Activated naive CD4-positive, alpha-beta T cell treated with anti-CD3 and anti-CD28 coated beads, Interleukin-2, amount 50 U/mL, for 24 hours (primary cell): ENCODE data around the gene CKB.

Experiments
- H3K27ac Mint-ChIP-seq: one replicate; pipeline ENCODE4 v1.8.0; 2021; ENCODE audit warnings: mild to moderate bottlenecking, mixed read lengths
- H3K27me3 Mint-ChIP-seq: one replicate; pipeline ENCODE4 v1.8.0; 2021; ENCODE audit warnings: mixed read lengths
- H3K36me3 Mint-ChIP-seq: one replicate; pipeline ENCODE4 v1.8.0; 2021; ENCODE audit warnings: mixed read lengths
- H3K4me1 Mint-ChIP-seq: one replicate; pipeline ENCODE4 v1.8.0; 2021; ENCODE audit warnings: mixed read lengths
- H3K4me3 Mint-ChIP-seq: one replicate; pipeline ENCODE4 v1.8.0; 2021; ENCODE audit warnings: mild to moderate bottlenecking, mixed read lengths
- H3K9me3 Mint-ChIP-seq: one replicate; pipeline ENCODE4 v1.8.0; 2021; ENCODE audit warnings: mixed read lengths

Gene CKB

GRCh38 chr14:103533999-103534575 lies 11.5 kb upstream of the CKB start:
- Mint-ChIP-seq H3K36me3 (no peaks in the 10 kb centered on the region), H3K9me3 (no peaks in the 10 kb centered on the region), H3K27ac (no peak overlapping the region), H3K4me1 (peaks cover 22% of the 10 kb centered on the region), H3K4me3 (no peak overlapping the region), H3K27me3 (no peaks in the 10 kb centered on the region)

- H3K36me3 Mint-ChIP-seq, result no peaks in the 10 kb centered on the region
These were observed 10.7 kb upstream of the CKB start for GRCh38 chr14:103533137-103533998.

GRCh38 chr14:103532216-103533136 lies 9.8 kb upstream of the CKB start:
- Mint-ChIP-seq H3K9me3 (no peaks in the 10 kb centered on the region), H3K4me3 (no peak overlapping the region), H3K4me1 (peaks cover 28% of the 10 kb centered on the region), H3K27me3 (no peaks in the 10 kb centered on the region), H3K27ac (no peak overlapping the region), H3K36me3 (no peaks in the 10 kb centered on the region)

More at GRCh38 chr14:103533137-103533998, 10.7 kb upstream of the CKB start:
- H3K27ac Mint-ChIP-seq, result no peak overlapping the region
- no peaks in the 10 kb centered on the region for H3K9me3 Mint-ChIP-seq
- H3K27me3 Mint-ChIP-seq, result no peaks in the 10 kb centered on the region
- H3K4me1 Mint-ChIP-seq, result peaks cover 22% of the 10 kb centered on the region
- H3K4me3 Mint-ChIP-seq, result no peak overlapping the region

GRCh38 chr14:103531421-103532215 lies 9.0 kb upstream of the CKB start:
- Mint-ChIP-seq H3K27ac (peak overlapping the region; percentile 85), H3K4me3 (peak overlapping the region; percentile 47), H3K4me1 (peaks cover 34% of the 10 kb centered on the region), H3K36me3 (no peaks in the 10 kb centered on the region), H3K9me3 (no peaks in the 10 kb centered on the region), H3K27me3 (no peaks in the 10 kb centered on the region)

GRCh38 chr14:103530831-103531230 lies 8.2 kb upstream of the CKB start:
- no peaks in the 10 kb centered on the region for H3K9me3 Mint-ChIP-seq
- no peaks in the 10 kb centered on the region for H3K36me3 Mint-ChIP-seq
- H3K27me3 Mint-ChIP-seq, result no peaks in the 10 kb centered on the region
- peak overlapping the region; percentile 97 for H3K4me3 Mint-ChIP-seq
- H3K27ac Mint-ChIP-seq, result peak overlapping the region; percentile 85
- peaks cover 34% of the 10 kb centered on the region for H3K4me1 Mint-ChIP-seq

DNA sequence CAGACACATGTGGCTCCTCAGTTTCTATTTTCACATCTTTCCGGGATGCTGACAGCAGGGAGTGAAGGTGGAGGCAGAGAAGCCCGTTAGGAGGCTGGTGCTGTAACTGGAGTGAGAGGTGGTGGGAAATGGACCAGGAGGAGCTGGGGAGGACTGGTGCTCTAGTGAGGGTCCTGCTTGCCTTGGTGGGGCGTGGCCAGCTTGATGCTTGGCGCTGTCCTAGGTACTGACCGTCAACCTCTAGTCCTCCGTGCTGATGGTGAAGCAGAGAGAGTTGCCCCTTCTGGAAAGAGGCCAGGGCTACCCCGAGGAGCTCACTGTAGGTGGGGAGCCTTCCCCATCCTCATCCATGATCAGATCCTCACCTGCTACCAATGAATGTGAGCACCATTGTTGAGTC lies 7.8 kb upstream of the CKB start:
- Mint-ChIP-seq H3K27me3 (no peaks in the 10 kb centered on the region), H3K27ac (peak overlapping the region; percentile 59), H3K4me1 (peaks cover 34% of the 10 kb centered on the region), H3K4me3 (peak overlapping the region; percentile 97), H3K36me3 (no peaks in the 10 kb centered on the region), H3K9me3 (no peaks in the 10 kb centered on the region)

DNA sequence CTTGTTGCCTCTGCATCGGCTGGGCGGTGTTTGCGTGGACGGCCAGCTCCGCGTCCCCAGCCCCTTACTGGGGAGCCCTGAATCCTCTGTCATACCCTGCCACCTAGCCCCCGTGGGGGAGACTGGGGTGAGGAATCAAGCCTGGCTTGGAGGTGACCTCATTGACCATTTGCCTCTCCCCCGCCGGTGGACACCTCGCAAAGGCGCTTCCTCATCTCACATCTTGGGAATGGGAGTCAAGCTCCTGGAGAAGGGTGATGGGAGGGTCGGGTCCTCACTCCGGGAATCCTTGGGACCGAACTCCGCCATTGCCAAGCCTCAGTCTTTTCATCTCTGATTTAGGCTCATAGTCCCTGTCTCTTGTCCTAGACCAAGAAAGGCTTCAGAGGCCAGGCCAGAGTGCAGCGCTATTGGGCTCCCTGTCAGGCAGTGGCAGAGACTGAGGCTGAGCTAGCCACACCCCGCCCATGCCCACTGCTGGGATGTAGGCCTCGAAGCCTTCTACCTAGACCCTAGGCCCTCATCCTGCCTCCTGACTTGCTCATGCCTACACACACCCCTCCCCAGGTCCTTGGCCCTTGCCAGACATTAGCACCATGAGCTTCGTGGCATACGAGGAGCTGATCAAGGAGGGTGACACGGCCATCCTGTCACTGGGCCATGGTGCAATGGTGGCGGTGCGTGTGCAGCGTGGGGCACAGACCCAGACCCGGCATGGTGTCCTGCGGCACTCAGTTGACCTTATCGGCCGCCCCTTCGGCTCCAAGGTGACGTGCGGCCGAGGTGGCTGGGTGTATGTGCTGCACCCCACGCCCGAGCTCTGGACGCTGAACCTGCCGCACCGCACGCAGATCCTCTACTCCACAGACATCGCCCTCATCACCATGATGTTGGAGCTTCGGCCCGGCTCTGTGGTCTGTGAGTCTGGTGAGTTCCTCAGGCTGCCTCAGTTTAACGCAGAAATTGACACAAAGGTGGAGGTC lies 7.0 kb upstream of the CKB start:
- Mint-ChIP-seq H3K27me3 (no peaks in the 10 kb centered on the region), H3K4me1 (peaks cover 34% of the 10 kb centered on the region), H3K4me3 (peak overlapping the region; percentile 97), H3K27ac (peak overlapping the region; percentile 99), H3K9me3 (no peaks in the 10 kb centered on the region), H3K36me3 (no peaks in the 10 kb centered on the region)

DNA sequence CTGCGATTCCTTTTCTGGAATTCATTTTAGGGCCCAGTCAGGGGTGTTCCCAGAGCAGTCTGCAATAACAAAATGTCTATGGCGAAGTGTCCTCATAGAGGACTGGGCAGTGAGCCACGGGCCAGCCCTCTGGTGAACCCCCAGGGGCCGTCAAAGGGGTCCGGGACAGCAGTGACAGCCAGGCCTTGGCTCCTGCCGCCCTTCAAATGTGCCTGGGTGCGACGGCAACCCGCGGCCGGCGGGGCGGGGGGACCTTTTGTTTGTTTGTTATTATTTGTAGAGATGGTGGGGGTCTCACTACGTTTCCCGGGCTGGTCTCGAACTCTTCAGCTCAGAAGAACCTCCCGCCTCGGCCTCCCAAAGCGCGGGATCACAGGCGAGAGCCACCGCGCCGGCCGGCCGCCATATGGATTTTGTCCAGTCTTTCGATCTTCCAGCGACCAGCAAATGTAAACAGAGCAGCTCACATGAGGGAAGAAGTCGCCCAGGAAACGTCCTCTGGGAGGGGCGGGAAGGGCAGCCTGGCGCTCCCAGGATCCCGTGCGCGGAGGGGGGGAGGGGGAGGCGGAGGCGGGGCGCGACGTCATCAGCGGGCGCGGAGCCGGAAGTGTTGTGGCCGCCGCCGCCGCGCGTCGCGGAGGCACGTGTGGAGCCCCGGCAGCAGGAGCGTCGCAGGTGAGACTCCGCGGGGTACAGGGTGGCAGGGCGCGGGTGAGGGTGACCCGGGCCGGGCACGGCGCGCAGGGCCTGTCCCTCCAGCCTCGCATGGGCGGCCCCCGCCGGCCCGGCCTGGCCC lies 6.2 kb upstream of the CKB start, which contains the start of gene TRMT61A:
TSS of gene TRMT61A (plus strand) at position 610 of the 796 bp plus-strand sequence. CDS start 783 bp downstream, outside the sequence.
- Mint-ChIP-seq H3K27me3 (peaks cover under 1% of the 10 kb centered on the region), H3K36me3 (no peaks in the 10 kb centered on the region), H3K4me1 (peaks cover 34% of the 10 kb centered on the region), H3K27ac (peak within 1 kb of the TSS; percentile 99), H3K4me3 (peak within 1 kb of the TSS; percentile 97), H3K9me3 (no peaks in the 10 kb centered on the region)

GRCh38 chr14:103528146-103528586 lies 5.5 kb upstream of the CKB start:
- Mint-ChIP-seq H3K4me1 (peaks cover 34% of the 10 kb centered on the region), H3K27ac (no peak overlapping the region), H3K4me3 (peak overlapping the region; percentile 97)

GRCh38 chr14:103527408-103528145 lies 4.9 kb upstream of the CKB start:
- Mint-ChIP-seq H3K9me3 (no peaks in the 10 kb centered on the region), H3K27me3 (peaks cover 4% of the 10 kb centered on the region), H3K36me3 (no peaks in the 10 kb centered on the region), H3K4me1 (peaks cover 34% of the 10 kb centered on the region), H3K4me3 (peak overlapping the region; percentile 69), H3K27ac (peak overlapping the region; percentile 80)

More at GRCh38 chr14:103528146-103528586, 5.5 kb upstream of the CKB start:
- H3K27me3 Mint-ChIP-seq, result peaks cover 4% of the 10 kb centered on the region
- no peaks in the 10 kb centered on the region for H3K9me3 Mint-ChIP-seq
- no peaks in the 10 kb centered on the region for H3K36me3 Mint-ChIP-seq

DNA sequence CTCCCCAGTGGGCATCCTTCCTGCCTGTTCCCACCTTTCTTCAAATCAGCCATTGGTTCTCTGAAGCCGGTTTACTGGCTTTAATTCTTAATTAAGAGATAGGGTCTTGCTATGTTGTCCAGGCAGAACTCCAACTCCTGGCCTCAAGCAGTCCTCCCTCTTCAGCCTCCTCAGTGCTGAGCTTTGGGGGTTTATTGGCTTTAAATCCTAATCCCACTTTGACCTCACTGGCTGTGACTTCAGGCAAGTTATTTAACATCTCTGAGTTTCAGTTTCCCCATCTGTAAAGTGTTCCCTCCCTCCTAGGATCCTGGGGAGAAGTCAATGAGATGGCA lies 4.3 kb upstream of the CKB start:
- no peak overlapping the region for H3K4me3 Mint-ChIP-seq

GRCh38 chr14:103526247-103526913 lies 3.8 kb upstream of the CKB start:
- H3K9me3 Mint-ChIP-seq, result no peaks in the 10 kb centered on the region
- H3K27ac Mint-ChIP-seq, result no peak overlapping the region
- no peaks in the 10 kb centered on the region for H3K36me3 Mint-ChIP-seq
- peaks cover 31% of the 10 kb centered on the region for H3K4me1 Mint-ChIP-seq
- H3K4me3 Mint-ChIP-seq, result no peak overlapping the region
- peaks cover 4% of the 10 kb centered on the region for H3K27me3 Mint-ChIP-seq

More for the DNA sequence above, 4.3 kb upstream of the CKB start:
- H3K4me1 Mint-ChIP-seq, result peaks cover 34% of the 10 kb centered on the region
- no peaks in the 10 kb centered on the region for H3K9me3 Mint-ChIP-seq
- H3K27me3 Mint-ChIP-seq, result peaks cover 4% of the 10 kb centered on the region
- no peaks in the 10 kb centered on the region for H3K36me3 Mint-ChIP-seq
- H3K27ac Mint-ChIP-seq, result no peak overlapping the region
